GM18861 (cell line): ENCODE measurements around the gene ADGRL3.
"Not testable (repeated sequence)": the region's sequence is repeated elsewhere in the genome, so short reads cannot be mapped to it uniquely, and the experiment has no call there.

Source experiments
- ATAC-seq: cut with Tn5 transposase; IDR thresholded peaks from one replicate; pipeline ENCODE4 v1.9.1; 2021; ENCODE audit not compliant: unreplicated experiment

Gene ADGRL3

DNA sequence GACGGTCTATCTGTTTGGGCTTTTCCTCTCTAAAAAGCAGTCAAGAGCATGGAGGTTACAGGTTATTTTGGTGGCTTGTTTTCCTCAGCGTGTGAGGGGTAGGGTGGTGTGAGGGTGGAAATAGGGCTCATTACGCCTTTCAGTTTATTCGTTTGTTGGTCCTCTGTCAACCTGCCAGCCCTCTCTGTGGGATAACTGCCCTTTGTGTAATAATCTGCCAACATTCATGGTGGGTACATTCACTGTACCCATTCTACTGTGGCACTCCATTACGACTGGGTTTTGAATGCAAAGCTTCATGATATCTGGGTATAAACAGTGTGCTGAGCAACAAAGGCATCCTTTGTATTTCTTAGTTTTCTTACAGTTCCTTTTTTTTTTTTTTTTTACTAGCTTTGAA lies 136.4 kb downstream of the ADGRL3 start:
- no peak for ATAC-seq

DNA sequence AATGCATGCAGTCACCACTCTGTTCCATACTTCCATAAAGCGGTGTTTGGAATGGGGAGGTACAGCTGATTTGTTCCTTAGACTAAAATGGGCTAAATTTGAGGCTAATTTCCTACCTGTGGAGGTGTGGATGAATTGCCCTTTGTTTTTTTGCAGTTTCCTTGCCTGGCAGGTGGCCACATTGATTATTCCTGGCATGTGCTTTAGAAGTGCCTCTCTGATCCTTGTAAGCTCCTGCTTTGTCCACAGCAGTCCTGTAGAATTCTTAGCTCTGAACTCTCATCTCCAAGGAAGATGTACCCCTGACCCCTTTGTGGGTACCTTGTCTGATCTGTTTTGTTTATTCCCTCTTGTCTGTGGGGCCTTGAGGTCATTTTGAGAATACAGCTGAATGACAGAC lies 136.8 kb downstream of the ADGRL3 start:
- ATAC-seq = no peak

DNA sequence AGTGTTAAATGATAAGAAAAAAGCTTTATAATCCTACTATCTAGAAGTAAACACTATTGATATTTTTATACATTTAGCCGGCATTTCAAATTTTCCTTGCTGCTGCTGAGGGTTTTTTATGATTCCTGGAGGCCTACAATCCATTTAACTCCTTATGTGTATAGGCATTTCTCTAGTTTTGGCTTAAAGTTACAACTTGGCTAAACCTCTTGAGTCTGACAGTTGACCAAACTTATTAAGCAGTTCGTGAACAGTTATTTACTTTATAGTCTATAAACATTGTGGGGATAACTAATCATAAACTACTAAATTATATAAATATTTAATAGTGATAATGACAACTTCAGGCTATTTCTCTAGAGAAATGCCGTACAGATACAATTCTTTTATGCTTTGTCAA lies 141.9 kb downstream of the ADGRL3 start:
- no peak for ATAC-seq

DNA sequence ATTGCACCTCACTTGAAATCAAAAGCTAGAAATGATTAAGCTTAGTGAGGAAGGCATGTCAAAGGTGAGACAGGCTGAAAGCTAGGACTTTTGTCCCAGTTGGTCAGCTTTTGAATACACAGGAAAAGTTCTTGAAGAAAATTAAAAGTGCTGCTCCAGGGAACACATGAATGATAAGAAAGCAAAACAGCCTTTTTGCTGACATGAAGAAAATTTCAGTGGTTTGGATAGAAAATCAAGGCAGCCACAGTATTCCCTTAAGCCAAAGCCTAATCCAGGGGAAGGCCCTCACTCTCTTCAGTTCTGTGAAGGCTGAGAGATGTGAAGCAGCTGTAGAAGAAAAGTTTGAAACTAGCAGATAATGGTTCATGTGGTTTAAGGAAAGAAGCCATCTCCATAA lies 150.8 kb downstream of the ADGRL3 start:
- ATAC-seq = no peak

DNA sequence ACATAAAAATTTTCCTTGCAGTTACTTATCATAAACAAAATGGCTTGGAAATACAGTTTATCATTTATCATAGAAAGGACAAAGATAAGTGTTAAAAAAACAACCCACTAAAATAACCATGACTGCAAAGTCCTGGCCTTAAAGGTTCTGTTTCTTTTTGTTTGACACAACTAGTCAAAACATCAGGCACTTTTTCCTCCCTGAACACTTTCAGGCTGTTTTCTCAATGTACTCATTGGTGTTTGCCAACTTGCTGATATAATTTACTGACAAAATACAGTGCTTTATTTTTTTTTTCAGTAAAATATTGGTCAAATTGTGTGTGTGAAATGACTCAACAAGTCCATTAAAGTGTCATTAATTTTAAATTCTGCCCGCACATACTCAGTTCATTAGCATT lies 156.6 kb downstream of the ADGRL3 start:
- no peak for ATAC-seq

DNA sequence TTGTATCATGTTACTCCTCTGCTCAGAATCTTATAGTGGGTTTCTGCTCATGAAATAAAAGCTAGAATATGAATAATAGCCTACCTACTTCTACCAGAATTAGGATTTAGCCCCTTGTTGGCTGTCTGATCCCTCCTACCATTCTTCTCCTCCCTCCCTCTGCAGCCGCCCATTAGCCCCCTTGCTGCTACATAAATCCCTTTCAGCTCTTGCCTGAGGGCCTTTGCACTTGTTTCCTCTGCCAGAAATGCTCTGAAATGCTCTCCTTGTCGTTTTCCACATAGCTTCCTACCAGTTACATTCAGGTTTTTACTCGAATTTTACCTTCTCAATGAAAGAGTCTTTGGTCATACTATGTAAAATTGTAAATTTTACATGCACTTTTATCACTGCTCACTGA lies 159.2 kb downstream of the ADGRL3 start:
- no peak for ATAC-seq

DNA sequence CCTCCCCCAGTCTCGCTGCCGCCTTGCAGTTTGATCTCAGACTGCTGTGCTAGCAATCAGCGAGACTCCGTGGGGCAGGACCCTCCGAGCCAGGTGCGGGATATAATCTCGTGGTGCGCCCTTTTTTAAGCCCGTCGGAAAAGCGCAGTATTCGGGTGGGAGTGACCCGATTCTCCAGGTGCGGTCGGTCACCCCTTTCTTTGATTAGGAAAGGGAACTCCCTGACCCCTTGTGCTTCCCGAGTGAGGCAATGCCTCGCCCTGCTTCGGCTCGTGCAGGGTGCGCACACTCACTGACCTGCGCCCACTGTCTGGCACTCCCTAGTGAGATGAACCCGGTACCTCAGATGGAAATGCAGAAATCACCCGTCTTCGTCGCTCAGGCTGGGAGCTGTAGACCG lies 172.7 kb downstream of the ADGRL3 start:
- not testable (repeated sequence) for ATAC-seq

DNA sequence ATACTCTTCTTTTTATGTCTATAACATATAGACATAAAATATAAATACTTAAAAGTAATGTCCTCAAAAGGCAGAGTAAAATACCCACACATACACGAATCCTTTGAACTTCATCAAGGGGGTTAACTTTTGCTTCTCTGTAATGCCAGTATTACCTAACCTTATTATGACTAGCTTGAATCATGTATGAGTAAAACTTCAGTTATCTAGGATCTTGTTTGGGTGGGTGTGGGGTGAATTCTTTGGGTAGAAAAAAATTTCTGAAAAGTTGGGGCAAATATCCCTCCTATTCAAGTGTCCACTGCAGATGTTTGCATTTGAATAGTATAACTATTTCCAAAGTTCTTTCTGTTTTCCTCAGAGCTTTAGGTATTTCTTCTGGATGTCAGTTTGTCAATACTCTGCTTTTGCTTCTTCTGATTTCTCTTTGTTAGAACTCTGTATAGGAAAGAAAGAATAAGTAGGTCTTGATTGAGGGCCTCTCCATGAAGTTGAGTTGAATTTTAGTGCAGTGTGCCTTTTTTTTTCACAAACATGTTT lies 173.8 kb downstream of the ADGRL3 start:
- no peak for ATAC-seq

- ATAC-seq = no peak
These were observed 174.3 kb downstream of the ADGRL3 start for GRCh38 chr4:61374447-61374891.

GRCh38 chr4:61375301-61375700 lies 175.2 kb downstream of the ADGRL3 start:
- ATAC-seq = no peak

DNA sequence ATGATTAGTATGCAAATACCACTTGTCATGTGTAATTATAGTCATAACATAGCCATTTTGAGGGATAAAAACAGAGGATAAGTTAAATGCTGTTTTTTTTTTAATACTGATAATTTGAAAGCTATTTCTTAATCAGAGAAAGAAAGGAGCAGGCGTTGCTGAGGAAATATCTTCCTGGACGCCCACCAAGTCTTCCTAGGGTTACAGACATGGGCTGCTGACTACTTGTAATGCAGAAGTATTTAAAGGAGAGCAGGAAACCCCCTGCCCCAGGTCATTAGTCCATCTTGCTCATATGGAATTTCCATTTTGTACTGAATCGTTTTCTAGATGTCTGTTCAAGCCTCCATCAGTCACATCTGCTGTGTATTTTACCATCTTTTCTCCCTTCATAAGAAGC lies 176.2 kb downstream of the ADGRL3 start:
- no peak for ATAC-seq

DNA sequence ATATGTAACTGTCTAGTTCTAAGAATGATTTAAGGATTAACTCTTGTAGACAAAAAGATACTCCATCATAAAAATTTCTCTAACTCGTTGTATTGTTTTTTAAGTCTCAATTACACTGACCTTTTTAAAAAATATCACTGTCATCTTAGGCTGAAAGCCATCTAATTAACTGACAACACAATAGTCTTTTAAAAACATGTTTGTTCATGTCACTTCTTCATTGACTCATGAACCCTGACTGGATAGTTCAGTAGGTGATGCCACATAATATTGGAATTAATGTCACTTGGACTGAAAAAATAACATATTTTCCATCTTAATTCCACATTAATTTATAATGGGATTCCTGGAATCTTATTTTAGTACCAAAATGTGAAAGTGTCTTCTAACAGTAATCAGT lies 179.3 kb downstream of the ADGRL3 start:
- ATAC-seq = no peak

DNA sequence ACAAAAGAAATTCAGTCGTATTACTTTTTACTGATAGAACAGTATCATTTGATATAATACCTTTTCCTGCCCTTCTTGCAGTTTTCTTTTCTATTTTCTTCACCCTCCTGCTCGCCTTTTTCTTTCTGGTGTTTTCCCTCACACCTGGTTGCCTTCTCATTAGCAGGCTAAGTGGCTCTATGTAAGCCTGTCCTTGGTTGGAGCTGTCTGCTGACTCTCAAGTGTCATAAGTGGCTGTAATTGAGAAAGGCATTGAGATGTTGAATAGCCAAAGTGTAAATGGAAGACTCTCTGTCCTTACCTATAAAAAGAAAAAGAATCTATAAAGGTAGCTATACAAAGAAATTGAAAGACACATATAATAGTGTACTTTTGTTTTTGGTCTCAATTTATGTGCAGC lies 180.7 kb downstream of the ADGRL3 start:
- ATAC-seq = no peak

- no peak for ATAC-seq
These were observed 185.1 kb downstream of the ADGRL3 start for GRCh38 chr4:61385256-61385655.

DNA sequence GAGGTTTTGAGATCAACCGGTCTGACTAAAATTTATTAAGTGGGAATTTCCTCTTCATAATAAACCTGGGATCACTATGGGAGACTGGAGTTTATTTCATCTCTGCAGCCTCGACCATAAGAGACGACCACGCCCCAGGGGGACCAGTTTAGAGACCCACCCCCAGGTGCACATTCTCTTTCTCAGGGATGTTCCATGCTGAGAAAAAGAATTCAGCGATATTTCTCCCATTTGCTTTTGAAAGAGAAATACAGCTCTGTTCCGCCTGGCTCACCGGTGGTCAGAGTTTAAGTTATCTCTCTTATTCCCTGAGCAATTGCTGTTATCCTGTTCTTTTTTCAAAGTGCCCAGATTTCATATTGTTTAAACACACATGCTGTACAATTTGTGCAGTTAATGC lies 187.2 kb downstream of the ADGRL3 start:
- not testable (repeated sequence) for ATAC-seq

DNA sequence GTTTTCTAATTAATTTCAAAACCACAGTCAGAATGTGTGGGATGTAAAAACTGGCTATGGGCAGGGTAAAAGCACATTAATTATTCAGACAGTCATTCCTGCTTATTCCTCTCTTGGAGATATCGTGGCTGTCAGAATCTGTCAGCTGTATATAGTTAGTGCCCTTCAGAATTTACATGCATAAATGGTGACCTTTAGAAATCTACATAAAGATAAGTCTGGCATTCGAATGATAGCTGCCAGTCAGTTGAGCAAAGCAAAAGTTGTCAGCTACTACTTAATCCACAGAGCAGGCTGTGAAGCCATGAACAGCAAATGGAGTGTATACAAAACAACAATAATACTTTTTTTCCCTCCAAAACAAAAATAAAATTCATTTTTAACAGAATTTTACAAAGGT lies 189.5 kb downstream of the ADGRL3 start:
- ATAC-seq = no peak

GRCh38 chr4:61395754-61396153 lies 195.6 kb downstream of the ADGRL3 start:
- no peak for ATAC-seq

- ATAC-seq = no peak
These were observed 197.0 kb downstream of the ADGRL3 start for GRCh38 chr4:61397174-61397573.

DNA sequence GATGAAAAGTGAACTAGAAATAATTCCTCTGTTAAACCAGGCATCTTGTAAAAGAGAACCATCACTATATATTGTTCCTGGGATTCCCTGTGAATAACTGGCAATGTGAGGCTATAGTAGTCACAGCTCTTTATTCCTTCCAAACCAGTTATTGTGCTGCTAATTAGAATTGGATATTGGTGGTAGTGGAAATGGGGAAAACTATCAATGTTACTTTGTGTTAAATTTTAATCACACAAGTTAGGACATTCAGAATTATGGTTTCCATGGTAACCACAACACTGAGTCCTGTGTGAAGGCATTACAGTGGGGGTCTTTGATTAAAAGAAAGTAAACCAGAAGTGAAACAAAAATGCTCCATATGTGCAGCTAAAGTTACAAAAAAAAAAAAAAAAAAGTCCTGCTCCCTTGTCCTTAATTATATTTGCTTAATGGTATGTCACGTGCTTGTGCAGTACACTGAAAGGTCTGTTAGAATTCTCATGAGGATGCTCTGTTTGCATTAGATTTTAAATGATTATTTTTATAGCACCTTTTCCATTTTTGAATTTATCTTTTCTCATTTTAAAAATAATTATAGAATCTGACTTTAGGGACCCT lies 200.4 kb downstream of the ADGRL3 start:
- ATAC-seq = no peak

DNA sequence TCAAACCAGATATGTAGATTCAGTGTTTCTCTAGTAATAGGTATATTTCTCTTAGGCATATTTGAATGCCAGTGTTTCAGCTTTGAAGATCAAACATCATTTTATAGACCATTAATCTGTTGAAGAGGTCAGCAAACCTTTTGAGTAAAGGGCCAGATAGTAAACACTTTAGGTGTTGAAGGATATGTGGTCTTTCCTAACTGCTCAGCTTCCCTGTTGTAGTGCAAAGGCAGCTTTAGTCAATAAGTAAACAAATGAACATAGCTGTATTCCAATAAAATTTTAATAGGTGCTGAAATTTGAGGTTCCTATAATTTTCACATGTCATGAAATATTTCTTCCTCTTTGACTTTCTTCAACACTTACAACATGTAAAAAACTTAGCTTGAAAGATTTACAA lies 201.6 kb downstream of the ADGRL3 start:
- no peak for ATAC-seq

DNA sequence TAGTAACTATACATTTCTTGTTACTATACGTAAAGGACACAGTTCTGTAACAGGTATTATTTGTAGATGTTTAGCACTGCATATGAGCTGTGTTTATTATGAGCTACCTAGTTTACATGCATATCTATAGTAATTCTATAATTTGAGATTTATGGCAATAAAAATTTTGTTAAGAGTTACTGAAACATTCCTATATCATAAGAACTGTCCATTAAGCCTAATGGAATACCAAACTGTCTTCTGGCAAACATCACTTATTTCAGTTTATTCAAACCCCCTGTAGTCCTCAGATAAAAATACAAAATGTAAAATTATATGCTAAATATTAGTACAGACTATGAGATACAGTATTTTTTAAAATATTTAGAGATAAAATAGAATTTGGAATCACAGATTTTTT lies 205.2 kb downstream of the ADGRL3 start:
- ATAC-seq = no peak

DNA sequence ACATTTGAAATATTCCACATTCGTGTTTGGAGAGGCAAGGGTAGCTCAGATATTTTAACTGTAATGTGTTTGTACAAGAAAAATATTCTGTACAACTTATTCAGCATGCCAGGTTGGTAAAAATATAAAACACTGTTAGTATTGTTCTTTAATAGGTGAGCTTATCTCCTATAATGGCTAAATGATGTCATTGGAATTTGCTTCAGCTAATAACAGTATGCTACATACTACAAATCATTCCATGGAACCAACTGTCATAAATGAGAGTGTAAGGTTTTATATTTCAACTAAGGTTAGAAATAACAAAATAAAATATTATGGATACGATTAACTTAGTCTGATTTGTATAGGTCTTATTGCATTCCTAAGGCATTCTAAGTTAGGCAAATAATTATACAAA lies 206.6 kb downstream of the ADGRL3 start:
- no peak for ATAC-seq
